HG02642 (cell line): ENCODE measurements around the gene CERS5.
A peak's percentile ranks its signal among the peaks of the same experiment; 100 is the strongest.

Source experiments
- ATAC-seq: cut with Tn5 transposase; IDR thresholded peaks from one replicate; pipeline ENCODE4 v1.9.1; 2021; ENCODE audit warnings: mild to moderate bottlenecking; ENCODE audit not compliant: unreplicated experiment, poor library complexity

The CERS5 gene, protein sequence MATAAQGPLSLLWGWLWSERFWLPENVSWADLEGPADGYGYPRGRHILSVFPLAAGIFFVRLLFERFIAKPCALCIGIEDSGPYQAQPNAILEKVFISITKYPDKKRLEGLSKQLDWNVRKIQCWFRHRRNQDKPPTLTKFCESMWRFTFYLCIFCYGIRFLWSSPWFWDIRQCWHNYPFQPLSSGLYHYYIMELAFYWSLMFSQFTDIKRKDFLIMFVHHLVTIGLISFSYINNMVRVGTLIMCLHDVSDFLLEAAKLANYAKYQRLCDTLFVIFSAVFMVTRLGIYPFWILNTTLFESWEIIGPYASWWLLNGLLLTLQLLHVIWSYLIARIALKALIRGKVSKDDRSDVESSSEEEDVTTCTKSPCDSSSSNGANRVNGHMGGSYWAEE

GRCh38 chr12:50167049-50167828 is at the start of gene CERS5:
TSS of gene CERS5 (minus strand) at chr12:50167369. CDS start at chr12:50167297, 72 bp downstream.
- peak; percentile 98 for ATAC-seq

DNA sequence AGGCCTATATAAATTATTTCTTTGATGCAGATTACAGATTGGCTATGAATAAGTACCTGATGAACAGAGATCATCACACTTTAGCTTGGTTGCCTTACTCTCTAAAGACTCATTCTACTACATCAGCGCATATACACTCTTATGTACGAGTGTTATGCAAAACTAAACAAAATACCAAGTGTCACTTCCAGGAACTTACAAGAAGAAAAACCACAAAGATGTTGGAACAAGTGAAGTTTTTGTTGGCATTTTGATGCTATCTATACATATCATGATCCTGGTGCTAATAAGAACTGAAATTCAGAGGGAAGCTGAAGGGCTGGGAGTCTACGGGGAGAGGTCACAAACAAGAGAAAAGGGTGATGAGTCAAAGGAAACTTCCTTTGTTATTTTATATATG is 47.9 kb upstream of the CERS5 start:
- no peak for ATAC-seq

DNA sequence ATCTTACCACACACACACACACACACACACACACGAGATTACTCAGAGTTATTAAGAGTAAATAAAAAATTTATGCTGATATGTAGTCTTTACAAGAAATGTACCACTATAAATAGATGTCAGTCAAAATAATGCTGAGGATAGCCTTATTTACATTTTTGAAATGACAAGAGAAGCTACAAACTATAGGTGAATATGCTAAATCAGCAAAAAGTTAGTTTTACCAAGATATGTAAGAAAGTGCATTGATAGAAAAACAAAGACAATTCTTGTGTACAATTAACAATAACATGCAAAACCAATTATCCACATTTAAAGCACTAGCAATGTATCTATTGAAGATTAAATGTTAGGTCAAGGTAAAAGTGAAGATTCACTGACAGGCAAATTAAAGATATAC is 46.8 kb upstream of the CERS5 start:
- no peak for ATAC-seq

GRCh38 chr12:50213439-50213838 is 46.3 kb upstream of the CERS5 start:
- ATAC-seq: no peak

- no peak for ATAC-seq
These were observed 44.9 kb upstream of the CERS5 start for GRCh38 chr12:50212071-50212467.

GRCh38 chr12:50211392-50212070 is 44.4 kb upstream of the CERS5 start:
- no peak for ATAC-seq

DNA sequence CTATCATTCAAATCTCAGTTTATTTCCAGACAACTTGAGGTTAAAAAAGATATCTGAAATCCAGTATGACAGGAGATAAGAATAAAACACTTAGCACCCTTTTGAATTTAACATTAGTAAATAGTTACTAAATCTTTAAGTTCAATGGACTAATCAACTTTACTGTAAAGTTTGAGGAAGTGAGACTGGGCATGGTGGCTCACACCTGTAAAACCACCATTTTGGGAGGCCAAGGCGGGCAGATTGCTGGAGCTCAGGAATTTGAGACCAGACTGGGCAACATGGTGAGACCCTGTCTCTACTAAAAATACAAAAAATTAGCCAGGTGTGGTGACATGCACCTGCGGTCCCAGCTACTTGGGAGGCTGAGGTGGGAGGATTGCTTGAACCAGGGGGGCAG is 40.3 kb upstream of the CERS5 start:
- no peak for ATAC-seq

DNA sequence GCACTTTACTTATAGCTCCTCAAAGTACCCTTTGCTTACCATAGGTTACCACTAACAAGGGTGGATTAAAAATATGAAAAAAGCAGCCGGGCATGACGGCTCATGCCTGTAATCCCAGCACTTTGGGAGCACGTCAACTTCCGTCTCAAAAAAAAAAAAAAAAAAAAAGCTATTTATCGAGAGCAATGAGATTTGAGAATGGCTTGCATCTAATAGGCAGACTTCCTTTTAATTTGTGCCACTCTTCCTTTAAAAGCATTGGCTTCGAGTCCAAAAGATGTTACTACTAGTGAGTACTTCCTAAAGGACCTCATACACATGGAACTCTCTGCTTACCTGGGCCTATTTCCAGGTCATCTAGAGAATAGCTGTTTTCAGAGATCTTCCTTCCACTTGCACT is 38.5 kb upstream of the CERS5 start:
- no peak for ATAC-seq

DNA sequence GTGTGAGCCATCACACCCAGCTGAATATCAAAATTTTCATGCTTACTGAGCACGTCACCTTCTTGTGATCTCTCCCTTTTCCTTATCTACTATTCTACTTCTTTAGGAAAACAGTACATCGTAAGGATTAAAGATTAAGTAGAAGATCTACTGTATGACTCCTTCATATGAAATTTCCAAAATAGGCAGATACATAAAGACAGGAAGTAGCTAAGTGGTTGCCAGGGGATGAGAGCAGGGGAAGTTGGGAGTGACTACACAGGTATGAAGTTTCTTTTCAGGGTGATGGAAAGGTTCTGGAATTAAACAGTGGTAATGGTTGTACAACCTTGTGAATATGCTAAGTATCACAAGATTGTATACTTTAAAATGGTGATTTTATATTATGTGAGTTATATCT is 36.5 kb upstream of the CERS5 start:
- no peak for ATAC-seq

GRCh38 chr12:50201987-50202521 is 34.9 kb upstream of the CERS5 start:
- ATAC-seq: no peak

DNA sequence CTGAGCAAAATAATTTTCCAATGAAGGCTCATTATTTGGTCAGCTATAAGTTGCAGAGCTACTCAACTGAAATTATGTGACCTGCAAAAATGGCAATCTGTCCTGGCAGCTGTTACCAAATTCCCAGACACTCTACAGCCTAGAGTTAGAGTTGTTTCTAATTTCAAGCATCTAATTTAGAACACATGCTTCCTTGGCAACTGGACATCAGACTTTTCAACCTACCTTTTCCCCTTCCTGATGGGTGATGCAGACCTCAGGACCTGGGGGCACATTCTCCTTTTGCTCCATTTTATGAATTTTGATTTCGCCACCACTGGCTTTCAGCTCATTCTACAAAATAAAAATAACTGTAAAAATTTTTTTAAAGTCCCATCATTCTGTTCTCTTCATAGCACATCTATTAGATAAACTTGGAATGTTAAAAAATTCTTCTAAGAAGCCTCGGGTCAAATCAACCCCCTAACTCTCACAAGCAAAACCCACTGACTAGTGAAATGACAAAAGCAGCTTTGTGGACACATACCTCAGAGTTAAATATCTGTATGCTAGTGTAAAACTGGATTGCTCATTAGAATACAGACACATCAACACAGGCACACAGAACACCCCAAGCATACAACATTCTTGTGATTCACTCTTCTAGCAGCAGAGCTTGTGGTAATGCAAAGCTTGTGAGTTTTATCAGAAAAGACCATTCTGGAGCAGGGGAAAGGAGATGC is 33.5 kb upstream of the CERS5 start:
- ATAC-seq: no peak

GRCh38 chr12:50198829-50199228 is 31.7 kb upstream of the CERS5 start:
- no peak for ATAC-seq

DNA sequence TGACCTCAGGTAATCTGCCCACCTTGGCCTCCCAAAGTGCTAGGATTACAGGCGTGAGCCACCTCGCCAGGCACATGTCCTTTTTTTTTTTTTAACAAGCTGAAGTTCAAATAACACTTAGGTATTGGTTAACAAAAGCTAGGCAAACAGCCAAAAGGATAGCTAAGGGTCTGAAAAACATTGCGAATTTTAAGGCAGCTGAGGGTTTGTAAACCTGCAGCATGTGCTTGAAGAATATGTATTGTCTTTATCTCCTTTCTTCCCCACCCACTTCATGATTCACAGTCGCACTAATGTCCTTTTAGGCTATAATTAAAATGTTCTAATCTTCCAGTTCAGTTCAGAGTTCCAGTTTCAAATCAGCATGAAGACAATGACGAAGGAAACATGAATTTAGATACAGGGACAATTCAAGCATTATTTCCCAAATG is 30.1 kb upstream of the CERS5 start:
- ATAC-seq: no peak

DNA sequence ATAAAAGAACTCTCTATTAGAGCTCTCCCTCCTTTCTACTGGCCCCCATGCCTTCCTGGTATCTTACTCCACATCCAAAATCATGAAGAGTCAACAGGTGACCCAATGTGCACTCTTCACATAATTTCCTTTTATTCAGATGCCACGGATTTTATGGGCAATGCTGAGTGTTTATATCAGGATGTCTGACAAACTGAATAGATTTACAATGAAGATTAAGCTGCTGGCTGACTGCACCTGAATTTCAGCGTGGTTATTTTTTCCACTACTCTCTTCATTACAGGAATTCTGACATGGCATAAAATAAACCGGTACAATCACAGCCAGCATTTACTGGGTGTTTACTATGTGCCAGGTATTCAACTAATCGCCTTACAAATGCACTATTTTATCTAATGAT is 29.4 kb upstream of the CERS5 start:
- no peak for ATAC-seq

DNA sequence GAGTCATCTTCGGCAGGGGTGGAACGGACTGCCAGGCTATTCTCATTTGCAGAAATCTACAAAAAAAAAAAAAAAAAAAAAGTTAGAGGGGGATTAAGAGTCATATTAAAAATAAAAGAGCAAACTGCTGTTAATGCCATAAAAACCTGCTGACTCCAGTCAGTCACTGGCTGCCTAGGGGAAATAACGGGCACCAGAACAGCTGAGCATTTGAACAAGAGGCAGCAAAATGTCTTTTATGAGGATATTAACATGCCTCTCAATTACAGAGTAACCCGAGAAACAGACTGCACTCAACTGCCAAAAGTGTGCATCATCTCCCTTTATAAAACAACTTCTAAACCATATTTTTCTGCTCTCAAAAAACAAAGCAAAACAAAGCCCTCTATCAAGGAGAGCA is 28.7 kb upstream of the CERS5 start:
- no peak for ATAC-seq

- ATAC-seq: no peak
These were observed 25.7 kb upstream of the CERS5 start for GRCh38 chr12:50192908-50193307.

DNA sequence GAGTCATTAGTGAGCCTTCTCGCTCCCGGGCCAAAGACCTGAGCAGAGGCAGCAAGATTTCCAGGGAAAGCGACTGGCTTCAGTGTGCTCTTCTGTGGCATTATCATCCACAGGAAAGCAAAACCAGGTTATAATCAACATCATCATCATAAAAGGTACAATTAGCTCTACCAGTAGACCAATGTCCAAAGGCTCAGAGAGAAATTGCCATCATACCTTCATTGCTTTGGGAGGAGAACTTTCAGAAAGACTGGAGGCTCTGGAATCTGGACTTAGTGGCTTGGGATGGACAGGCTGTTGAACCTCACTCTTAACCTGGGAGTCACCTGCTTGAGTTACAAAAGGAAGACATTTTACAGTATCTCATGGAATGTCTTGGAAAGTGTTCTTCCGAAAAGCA is 25.1 kb upstream of the CERS5 start:
- ATAC-seq: no peak

GRCh38 chr12:50190859-50191258 is 23.7 kb upstream of the CERS5 start:
- ATAC-seq: no peak

- no peak for ATAC-seq
These were observed 21.9 kb upstream of the CERS5 start for GRCh38 chr12:50188875-50189575.
